AG09309 (cell line): ENCODE measurements around the gene MMP25.
"Not testable (repeated sequence)": the region's sequence is repeated elsewhere in the genome, so short reads cannot be mapped to it uniquely, and the experiment has no call there.

Experiments
- DNase-seq: peaks from one replicate; pipeline ENCODE4 v3.0.0-alpha.2; 2010; ENCODE audit warnings: low read depth
- H3K4me3 ChIP-seq: 2 replicates; pipeline ENCODE4 v1.5.1; 2011; ENCODE audit warnings: mild to moderate bottlenecking, low read depth, low read length, moderate library complexity; ENCODE audit not compliant: control insufficient read depth
- CTCF ChIP-seq: IDR thresholded peaks from 2 replicates; pipeline ENCODE4 v1.5.1; 2011; ENCODE audit warnings: mild to moderate bottlenecking, low read depth, low read length, inconsistent platforms; ENCODE audit not compliant: insufficient read depth, control insufficient read depth; ENCODE audit errors: missing control alignments

The MMP25 gene

GRCh38 chr16:3062553-3062952, 16.2 kb downstream of the MMP25 start:
- no peak for TF ChIP-seq CTCF
- H3K4me3 ChIP-seq, result no peak overlapping the region
- DNase-seq, result no peak

- H3K4me3 ChIP-seq, result no peak overlapping the region
- no peak for DNase-seq
- TF ChIP-seq CTCF, result no peak
These were observed 17.4 kb downstream of the MMP25 start for GRCh38 chr16:3063625-3064386.

- no peak within 1 kb of the TSS for H3K4me3 ChIP-seq
- no peak for DNase-seq
- TF ChIP-seq CTCF, result no peak
These were observed 18.8 kb downstream of the MMP25 start, which contains the start of gene IL32 for GRCh38 chr16:3065069-3065741. Gene IL32 (plus strand): TSS chr16:3065640. CDS start chr16:3065812, 172 bp downstream.

- DNase-seq, result no peak
- no peak overlapping the region for H3K4me3 ChIP-seq
- no peak for TF ChIP-seq CTCF
These were observed 19.5 kb downstream of the MMP25 start for GRCh38 chr16:3065742-3066439.

GRCh38 chr16:3066440-3066748, 20.0 kb downstream of the MMP25 start:
- no peak for TF ChIP-seq CTCF
- no peak overlapping the region for H3K4me3 ChIP-seq
- no peak for DNase-seq

GRCh38 chr16:3068487-3068886, 22.1 kb downstream of the MMP25 start:
- TF ChIP-seq CTCF, result no peak
- no peak for DNase-seq
- H3K4me3 ChIP-seq, result no peak overlapping the region

- not testable (repeated sequence) for DNase-seq, H3K4me3 ChIP-seq
These were observed 22.8 kb downstream of the MMP25 start for GRCh38 chr16:3069146-3069545.
